IPS-NIHi7 (cell line): Measurements from ENCODE around the gene CFDP1.

ENCODE experiments used
- DNase-seq: peaks from one replicate; pipeline ENCODE4 v3.0.0; 2012; ENCODE audit warnings: mixed read lengths; ENCODE audit errors: extremely low spot score

Gene CFDP1

DNA sequence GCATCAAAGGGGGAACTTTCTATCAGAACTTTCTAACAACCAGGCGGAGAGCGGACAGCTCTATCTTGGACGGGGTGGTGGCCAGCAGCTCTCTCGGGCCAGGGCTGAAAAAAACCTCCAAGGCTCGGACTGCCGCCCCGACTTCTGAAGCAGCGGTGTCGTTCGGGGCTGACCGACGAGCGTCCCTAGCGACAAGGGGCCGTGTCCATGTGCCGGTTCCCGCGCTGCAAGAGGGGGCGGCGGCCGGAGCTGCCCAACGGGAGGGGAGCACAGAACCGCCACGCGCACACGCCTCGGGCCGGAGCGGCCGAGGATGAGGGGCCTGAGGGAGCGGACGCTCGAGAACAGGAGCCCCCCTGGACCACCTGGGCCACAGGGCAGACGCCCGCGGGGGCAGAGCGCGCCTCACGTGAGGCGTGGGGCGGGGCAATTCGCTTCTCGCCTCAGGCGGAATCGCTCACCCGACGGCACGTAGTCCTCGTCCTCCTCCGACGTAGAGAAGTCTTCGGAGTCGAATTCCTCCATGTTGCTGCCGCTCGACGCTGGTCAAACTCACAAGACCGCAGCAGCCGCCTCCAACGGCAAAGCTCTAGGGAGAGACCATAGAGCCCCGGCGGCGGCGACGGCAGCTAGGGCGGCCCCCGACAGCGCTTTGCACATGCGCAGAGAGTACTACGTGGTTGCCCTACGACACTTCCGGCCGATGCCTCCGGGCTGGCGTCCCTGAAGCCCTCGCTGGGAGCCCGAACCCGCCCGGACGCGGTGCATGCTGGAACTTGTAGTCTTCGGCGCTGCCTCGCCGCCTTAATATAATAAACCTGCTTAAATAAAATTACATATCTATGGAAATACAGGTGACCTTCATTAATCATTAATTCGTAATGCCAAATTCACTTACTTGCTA, at the start of gene CFDP1:
CFDP1 (minus strand) TSS at position 676 of the 904 bp plus-strand sequence; CDS start at position 525, 151 bp downstream.
- DNase-seq = peak; percentile 98

DNA sequence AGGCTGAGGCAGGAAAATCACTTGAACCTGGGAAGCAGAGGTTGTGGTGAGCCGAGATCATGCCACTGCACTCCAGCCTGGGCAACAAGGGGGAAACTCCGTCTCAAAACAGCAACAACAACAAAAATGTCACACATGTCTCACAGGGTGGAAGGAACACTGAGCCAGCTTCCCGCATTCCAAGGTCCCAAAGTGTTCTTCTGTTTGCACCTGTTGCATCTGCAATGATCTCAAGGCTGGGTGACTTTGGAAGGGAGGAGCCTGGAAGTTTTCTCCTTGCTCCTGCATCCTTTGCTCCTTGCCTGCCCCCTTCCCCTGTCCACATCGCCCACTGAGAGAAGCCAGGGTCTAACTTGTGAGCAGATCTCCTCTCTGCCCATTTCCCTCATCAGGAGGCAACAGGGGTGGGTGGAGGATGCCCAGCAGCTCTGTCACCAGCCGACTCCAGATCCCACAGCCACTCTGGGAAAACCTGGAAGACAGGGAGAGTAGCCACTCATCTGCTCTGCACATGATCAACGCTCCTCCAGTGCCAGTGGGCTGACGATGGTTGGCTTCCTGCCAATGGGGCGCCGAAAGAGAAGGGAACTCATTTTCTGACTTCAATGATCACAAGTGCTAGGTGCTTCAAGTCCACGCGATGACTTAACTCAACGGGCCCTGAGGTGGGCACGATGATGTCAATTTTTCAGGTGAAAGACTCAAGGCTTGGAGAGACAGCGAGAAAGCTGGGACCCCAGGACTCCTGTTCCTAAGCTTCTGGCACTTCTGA, 49.3 kb upstream of the CFDP1 start:
- DNase-seq = no peak

DNA sequence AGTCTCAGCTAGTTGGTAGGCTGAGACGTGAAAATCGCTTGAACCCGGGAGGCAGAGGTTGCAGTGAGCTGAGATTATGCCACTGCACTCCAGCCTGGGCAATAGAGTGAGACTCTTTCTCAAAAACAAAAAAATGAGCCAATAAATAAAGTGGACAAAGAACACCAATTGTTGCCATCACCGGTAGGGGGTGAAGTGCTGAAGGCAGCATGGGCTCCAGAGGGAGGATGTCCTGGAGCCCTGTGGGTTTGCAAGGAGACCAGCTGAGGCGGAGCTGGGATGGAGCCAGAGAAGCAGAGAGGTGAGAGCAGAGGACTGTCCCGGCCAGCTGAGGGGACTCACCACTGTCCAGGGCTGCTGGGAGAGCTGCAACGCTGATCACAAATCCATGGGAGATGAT, 48.2 kb upstream of the CFDP1 start:
- no peak for DNase-seq

DNA sequence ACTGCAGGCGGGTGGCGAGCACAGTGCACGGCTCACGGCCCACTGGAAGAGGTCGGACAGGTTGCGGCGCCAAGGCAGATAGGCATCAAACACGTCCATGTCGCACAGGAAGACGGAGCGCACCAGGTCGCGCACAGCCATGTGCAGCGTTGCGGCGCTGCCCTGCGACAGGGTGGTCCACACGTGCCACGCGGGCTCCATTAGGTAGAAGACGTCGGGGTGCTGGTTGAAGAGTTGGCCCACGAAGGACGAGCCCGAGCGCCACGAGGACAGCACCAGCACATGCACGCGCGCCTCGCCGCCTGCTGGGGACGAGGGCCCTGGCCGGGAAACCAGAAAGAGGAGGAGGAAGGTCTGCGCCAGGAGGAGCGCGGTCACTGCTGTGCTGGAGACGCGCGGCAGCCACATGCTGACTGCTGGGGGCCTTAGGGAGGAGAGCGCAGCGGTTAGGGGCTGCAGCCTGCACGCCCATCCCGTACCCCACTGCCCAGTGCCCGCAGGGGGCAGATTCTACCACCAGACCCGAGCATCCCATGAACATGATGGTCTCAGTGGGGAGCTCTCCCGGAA, 46.2 kb upstream of the CFDP1 start:
- DNase-seq = no peak

DNA sequence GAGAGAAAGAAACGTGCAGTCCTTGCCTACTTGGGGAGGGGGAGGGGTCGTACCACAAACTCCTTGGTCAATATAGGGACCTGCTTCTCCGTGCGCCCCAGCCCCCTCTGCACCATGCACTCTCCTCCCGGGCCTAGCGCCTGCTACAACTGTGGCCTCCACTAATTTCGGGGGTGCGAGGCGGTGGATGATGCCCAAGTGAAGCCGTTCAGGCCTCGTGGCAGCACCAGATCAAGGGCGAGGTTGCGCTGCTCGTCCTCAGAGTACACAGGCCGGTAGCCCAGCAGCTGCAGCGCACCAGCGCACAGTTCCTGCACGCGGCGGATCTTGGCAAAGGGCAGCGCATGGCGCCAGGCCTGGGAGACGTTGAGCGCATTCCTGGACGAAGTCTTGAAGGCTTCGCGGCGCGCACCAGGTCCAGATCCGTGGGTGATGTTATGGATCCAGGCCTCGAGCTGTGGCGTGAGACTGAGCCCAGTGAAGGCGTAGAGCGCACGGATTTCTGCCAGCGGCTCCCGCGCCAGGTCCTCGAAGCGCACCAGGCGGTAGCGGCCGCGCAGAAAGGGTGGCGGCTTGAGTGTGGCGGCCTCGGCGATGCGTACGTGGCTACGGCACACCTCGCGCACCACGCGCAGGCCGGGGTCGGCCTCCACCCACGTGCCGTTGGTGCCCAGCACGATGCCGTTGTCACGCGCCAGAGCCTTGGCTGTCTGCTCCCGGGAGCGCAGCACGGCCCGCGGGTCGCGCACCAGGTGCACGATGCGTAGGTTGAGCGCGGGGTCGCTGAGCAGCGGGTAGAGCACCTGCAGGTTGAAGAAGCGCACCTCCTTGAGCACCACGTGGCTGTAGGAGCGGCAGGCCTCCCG, 45.4 kb upstream of the CFDP1 start:
- DNase-seq = no peak

DNA sequence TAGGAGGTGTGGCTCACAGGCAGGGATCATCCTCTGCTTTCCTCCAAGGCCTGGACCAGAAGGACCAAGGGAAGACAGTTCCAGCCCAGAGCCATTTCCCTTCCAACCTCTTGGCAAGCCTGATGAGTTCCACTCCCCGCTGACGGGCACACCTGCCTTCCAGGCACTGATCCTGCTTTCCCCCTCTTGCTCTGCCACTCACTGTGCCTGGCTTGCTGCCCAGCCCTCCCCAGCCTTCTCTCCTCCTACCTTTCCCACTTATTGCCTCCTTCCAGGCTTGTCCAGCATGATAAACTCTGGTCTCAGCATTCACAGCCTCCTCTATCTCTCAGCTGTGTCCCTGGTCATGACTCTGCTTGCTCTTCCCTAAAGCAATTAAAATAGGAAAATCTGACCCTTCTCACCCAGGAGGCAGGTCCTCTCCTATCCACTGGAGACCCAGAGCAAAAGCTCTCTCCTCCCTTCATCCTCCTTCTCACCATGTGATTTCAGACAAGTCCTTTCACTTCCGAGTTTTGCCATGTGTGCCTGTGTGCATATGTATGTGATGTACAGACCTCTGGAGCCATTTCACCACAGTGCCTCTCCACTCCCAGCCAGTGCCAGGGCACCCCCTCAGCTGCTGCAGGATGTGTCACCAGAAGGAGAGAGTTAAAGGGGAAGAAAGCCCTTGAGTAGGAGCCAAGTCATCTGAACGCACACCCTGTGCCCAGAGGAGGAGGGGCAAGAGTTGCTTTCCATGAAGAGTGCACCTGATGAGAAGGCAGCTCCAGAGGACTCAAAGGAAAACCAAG, 44.6 kb upstream of the CFDP1 start:
- DNase-seq = no peak

DNA sequence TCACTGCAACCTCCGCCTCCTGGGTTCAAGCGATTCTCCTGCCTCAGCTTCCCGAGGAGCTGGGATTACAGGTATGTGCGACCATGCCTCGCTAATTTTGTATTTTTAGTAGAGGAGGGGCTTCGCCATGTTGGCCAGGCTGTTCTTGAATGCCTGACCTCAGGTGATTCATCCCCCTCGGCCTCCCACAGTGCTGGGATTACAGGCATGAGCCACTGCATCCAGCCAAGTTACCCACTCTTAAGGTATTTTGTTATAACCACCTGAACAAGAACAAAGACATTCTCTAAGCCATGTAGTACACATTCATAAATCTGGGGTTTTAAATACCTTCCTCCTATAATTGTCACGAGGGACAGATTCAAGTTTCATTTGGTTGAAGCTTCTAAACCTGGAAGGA, 43.5 kb upstream of the CFDP1 start:
- DNase-seq = no peak

DNA sequence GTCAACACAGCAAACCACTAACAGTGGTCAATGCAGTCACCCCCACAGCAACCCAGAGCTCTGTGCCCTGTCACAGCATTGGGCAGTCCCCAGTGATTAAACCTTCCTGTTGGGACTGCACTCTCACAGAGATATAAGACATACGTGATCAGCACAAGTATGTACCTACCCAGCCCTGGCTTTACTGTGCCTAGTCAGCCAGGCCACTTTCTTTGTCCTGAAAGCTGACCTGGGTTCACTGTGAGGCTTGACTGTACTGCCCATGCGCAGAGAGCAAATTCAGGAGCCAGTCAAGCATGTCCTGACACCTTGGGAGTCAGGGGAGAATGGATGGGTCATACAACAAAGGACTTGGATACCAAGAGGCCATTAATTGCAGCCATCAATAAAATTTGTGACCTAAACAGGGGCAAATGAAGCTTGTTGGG, 42.1 kb upstream of the CFDP1 start:
- DNase-seq = no peak

DNA sequence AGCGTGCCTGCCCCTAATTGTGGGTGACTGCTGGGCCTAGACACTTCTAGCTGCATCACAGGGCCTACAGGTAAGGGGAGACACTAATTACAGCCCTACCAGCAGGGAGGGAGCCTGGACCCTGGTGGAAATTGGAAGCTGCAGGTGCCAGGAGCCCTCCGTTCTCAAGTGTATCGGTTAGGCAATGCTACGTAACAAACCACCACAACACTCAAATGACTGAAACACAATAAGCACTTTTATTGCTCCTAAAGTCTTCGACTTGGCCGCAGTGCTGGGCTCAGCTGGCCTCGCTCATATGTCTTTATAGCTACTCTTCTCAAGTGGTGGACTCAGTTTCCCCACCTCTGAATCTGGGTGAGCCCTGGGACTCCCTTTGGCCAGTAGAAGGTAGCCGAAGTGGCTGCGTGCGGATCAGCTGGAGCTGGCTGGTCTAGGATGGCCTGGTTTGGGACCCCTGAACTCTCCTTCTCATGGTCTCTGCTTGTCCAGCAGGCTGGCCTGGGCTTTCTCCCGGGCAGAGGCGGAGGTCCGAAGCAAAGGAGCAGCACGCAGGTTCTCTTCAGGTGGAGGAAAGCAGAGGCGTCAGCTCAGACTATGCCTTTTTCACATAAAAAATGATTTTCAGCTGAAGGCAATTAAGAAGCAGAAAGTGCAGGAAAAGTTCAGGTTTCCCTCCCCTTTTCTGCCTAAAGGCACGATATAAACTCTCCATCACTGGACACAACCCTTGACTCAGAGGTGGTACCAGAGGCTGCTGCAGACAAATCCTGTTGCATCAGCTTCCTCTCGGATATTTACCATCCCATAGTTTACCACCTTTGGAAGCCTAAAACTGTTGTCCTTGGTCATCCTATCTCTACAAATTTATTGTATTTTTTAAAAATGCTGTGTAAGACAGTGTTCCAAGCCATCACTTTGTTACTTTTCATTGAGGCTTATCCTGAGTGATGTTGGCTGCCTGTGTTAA, 39.9 kb upstream of the CFDP1 start:
- DNase-seq = no peak

DNA sequence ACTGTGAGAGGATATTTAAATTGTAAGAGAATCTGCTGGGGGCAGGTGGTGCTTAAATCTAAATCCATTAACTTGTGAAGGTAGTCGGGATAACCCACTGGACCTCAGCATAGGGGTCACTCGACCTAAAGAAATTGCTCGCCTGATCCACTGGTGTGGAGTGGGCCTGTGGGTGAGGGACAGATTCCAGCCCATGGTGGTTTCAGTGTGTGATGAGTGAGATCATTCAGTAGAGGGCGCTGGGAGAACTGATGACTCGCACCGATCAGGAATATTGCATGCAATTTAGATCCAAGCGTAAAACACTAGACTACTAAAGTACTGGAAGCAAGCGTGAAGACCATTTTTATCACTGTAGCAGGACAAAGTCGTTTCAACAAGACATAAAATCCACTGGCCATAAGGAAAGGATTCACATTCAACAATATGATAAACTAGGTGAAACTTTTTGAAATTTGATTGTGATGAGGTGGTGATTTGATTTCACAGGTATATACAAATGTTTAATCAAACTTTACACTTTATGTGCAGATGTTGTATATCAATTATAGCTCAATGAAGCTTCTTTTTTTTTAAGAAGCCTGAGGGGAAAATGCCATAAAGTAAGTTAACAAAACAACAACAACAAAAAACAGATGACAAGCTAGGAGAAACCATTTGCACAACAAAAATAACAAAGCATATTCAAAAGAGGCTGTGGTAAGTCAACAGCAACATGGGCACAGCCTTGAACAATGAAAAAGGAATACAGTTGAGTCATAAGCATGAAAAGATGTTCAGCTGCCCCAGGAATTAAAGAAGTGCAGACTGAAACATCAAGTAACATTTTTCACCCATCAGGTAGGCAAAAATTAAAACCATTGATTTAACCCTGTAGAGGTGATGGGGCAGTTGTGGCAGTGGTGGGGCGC, 38.7 kb upstream of the CFDP1 start:
- peak; percentile 78 for DNase-seq

DNA sequence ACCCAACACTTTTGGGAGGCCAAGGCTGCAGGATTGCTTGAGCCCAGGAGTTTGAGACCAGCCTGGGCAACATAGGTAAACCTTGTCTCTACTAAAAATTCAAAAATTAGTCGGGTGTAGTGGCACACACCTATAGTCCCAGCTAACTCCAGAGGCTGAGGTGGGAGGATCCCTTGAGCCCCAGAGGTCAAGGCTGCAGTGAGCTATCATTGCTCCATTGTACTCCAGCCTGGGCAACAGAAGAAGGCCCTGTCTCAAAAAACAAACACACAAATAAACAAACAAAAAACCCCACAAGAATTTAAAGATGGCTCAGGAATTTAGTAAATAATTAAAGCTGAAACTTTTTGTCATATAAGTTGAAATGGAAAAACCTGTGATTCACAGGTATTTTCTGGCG, 33.5 kb upstream of the CFDP1 start:
- no peak for DNase-seq

DNA sequence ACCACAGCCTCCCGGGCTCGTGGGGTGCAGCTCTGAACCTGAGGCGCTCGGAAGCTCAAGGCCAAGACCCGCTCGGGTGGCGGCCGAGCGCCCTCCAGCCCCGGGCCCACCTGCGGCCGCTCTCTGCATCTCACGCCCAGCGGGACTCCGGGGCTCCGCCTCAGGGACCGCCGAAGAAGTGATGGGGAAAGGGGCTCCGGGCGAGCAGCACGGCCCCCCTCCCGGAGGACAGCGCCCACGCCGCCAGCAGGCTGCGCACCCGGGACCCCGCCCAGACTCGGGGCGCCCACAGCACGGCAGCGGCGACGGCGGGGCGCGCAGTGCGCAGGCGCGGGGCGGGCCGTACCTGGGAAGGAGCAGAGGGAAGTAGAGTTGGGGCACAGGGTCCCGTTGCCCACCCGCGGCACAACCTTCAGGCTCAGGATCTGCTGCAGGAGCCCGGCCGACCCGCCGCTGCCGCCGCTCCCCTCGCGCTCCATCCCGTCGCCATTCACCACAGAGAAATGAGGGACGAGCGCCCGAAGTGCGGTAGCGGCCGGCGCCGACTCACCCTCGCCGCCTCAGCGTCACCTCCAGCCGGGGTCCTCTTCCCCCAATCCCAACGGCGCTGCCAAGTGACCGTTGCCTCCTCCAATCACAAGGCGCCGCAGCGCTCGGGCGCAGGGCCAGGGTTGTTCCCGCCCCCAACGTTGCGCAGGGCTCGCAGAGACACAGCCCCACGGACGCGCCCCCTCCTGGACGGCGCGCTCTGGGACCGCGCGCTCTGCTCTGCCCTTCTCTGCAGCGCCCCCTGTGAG, 31.0 kb upstream of the CFDP1 start, which contains the start of gene TMEM170A:
TMEM170A (minus strand) TSS at position 568 of the 797 bp plus-strand sequence; CDS start at position 479, 89 bp downstream.
- DNase-seq = peak; percentile 99

DNA sequence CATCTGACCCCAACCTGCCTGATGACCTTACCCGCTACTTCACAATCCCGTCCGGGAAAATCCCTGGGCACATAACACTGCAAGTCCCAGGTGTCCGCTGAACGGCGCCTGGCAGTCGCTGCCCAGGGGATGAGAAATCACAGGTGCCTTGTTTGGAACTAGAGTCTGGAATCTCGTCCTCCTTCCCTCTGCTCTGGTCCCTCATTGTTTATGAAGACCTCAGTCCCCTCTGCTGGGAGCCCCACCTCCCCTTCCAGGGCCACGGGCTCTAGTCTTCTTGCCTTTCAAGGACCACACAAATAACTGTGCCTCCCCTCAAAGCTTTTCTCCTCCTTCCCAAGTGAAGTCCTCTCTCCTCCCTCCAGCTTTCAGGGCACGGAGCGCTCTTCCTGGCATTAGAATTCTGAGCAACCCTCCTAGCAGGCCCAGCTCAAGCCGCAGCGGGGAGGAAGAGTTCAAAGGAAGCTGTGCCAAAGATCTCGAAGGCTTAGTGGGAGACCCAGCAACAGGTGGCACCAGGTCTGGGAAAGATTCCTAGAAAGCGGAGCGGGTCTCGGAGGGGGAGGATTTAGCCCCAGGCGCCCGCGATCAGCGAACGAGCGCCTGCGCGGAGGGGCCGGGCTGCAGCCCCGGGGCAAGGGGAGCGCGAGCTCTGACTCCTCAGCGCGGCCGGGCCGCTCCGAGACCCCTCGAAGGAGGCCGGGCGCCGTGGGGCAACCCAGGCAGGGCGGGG, 30.3 kb upstream of the CFDP1 start:
- peak; percentile 57 for DNase-seq

DNA sequence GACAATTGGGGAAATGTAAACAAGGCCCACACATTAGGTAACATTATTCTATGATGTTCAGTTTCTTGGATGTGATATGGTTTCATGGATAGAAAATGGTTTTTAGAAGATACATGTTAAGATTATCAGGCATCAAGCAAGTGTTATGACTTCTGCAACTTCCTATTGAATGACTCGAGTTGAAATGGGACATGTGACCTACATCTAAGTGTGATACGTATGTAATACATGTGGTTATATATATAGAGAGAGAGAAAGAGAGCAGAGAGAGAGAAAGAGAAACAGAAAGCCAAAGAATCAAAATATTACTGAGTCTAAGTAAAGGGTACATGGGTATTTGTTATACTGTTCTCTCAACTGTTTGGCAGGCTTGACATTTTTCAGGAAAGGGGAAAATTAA, 29.5 kb upstream of the CFDP1 start:
- DNase-seq = no peak

DNA sequence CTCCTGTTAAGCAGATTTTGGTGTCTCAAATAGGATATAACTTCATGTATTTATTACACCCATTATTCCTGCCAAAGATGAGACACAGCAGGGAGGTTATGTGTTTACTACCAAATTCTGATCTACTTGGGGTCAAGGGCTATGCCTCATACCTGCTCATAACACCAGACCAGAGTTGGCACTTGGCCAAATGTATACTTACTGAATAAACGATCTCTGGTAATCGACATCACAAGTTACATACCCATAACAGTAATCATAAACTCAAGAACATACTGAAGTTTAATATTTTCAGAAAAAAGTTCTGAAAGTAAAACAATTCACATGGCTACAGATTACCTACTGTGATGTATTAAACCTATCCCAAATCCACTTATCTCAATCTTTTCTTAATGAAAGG, 28.3 kb upstream of the CFDP1 start:
- no peak for DNase-seq

DNA sequence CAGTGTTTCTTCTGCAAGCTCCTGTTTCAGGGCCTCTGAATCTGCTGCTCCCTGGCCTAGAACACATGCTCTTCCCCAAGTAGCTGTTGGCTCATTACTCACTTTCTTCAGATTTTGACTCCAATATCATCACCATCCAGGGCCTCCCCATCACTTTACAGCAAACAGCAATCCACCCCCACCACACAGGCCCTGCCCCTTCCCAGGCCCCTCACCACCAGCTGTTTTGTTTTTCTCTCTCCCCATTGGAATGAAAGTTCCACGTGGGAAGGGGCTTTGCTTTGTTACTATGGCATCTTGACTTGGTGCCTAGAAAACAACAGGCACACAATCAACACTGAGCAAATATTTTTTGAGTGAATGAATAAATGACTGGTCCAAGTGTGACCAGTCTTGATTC, 27.1 kb upstream of the CFDP1 start:
- DNase-seq = no peak

DNA sequence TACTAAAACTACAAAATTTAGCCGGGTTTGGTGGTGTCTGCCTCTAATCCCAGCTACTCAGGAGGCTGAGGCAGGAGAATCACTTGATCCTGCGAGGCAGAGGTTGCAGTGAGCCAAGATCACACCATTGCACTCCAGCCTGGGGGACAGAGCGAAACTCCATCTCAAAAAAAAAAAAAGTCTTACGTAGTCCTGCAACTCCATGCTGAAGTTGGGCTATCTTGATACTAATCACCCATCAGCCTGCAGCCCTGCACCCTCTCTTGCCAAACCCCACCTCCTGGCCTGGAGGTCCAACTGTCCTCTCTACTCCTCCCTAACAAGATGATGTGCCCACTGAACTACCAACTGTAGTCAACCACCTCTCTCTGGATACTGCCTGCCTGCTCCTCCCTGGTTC, 26.4 kb upstream of the CFDP1 start:
- no peak for DNase-seq
